Vagina (tissue), 2 donors: ENCODE data around the gene ITIH3.

Source experiments
- CTCF ChIP-seq, 3 experiments: fragments of 450-650 bp in 2 of 3; fragments of 200-600 bp in 1 of 3; sonication (generic) in 1 of 3; IDR thresholded peaks; one replicate each; pipeline ENCODE4 v1.5.1; 2017 to 2019; ENCODE audit warnings: antibody characterized with exemption in 3 of 3, mild to moderate bottlenecking in 2 of 3, moderate library complexity in 2 of 3
- POLR2A ChIP-seq, 2 donors: fragments of 450-650 bp; IDR thresholded peaks; one replicate each; pipeline ENCODE4 v1.6.1; 2017; ENCODE audit warnings: antibody characterized with exemption in 2 of 2, mild to moderate bottlenecking in 2 of 2, moderate library complexity in 2 of 2
- POLR2AphosphoS5 ChIP-seq, 2 donors: sonication (generic); formaldehyde crosslinking; IDR thresholded peaks; one replicate each; pipeline ENCODE4 v1.9.0; 2017; ENCODE audit warnings: antibody characterized with exemption in 2 of 2, mild to moderate bottlenecking in 2 of 2, low read depth in 1 of 2; ENCODE audit not compliant: insufficient read depth in 1 of 2

- TF ChIP-seq CTCF (IDR thresholded peaks at IDR 0.05), result no peak
- TF ChIP-seq POLR2A (IDR thresholded peaks at IDR 0.05), result no peak
- TF ChIP-seq POLR2AphosphoS5 (IDR thresholded peaks at IDR 0.05; ENCODE audit: insufficient read depth in 1 of 2, low read depth in 1 of 2), result no peak
Measured at GRCh38 chr3:52852419-52852818, 57.8 kb downstream of the ITIH3 start.
